Ammon's horn (tissue), 1 donor: Measurements from ENCODE around the gene GALNTL6.
"Not testable (repeated sequence)": the region's sequence is repeated elsewhere in the genome, so short reads cannot be mapped to it uniquely, and the experiment has no call there.

Source experiments
- DNase-seq: peaks from one replicate; pipeline ENCODE4 v3.0.0-alpha.2; 2016; ENCODE audit warnings: low spot score

The GALNTL6 gene

GRCh38 chr4:173019664-173020063, 1206.5 kb downstream of the GALNTL6 start:
- DNase-seq = no peak

DNA sequence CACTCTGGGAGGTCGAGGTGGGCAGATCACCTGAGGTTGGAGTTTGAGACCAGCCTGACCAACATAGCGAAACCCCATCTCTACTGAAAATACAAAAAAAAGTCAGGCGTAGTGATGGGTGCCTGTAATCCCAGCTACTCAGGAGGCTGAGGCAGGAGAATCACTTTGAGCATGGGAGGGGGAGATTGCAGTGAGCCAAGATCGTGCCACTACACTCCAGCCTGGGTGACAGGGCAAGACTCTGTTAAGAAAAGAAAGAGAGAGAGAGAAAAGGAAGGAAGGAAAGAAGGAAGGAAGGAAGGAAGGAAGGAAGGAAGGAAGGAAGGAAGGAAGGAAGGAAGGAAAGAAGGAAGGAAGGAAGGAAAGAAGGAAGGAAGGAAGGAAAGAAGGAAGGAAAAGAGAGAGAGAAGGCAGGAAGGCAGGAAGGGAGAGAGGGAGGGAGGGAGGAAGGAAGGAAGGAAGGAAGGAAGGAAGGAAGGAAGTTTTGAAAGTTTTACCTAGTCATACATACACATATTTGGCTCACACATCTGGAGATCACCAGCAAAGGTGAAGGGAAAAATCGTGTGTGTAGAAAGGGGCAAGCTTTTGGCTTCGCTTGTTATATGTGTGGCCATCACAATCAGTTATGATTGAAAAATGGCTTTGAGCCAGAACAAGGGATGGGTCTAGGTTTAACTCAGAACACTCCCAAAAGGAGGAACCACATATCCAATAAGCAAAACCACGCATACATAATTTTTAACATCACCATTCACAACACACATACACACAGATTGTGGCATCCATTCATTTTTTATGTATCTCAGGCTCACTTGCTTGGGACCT, 1208.8 kb downstream of the GALNTL6 start:
- not testable (repeated sequence) for DNase-seq

DNA sequence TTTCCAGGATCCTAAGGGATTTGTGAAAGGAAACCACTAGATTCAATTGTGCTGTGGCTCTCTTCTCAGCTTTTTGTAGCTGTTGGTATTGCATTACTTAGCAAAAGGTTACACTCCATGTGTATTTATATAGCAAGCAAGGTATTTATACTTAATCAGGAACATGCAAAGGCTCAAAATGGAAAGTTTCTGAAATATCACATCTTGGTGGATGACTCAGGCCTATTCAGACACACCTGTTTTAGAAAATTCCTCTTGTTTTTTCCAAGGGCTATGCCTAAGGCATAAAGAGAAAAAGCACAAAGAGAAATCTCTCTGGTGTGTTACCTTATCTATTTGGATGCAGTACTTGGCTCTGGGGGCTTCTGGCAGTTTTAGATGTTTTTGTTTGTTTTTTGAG, 1211.0 kb downstream of the GALNTL6 start:
- no peak for DNase-seq

DNA sequence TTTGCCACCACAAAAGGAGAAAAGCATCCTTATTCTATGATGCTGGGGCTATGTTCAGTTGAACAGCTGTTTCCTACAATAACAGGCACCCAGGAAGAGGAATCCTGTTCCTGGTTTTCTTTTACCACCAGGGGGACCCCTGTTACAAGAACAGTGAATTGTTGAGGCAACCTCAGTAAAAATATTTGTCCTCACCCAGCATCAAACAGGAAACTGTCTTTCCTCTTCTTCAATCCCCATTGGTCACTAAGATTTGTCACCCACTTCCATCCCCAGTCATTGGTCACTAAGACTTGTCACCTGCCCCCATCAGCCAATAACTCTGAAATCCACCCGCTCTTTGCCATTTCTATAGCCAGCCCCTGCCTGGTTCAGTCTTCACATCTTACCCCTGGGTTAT, 1211.9 kb downstream of the GALNTL6 start:
- peak; percentile 68 for DNase-seq

DNA sequence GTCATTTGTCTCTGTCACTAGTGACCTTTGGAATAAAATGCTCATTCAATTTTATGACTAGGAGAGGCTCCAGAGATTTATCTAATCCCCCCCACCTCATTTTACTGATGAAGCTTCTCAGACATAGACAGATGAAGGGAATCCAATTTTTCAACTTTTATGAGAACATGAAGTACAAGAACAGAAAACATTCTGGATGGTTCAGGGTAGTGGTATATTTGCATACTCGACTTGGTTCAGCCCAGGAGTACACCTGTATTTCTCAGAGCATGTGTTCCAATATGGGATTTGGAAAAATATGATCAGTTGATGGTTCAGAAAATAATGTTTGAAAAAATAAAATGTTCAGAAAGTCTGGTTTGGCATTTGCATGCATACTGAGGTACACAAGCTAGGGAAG, 1224.0 kb downstream of the GALNTL6 start:
- no peak for DNase-seq

- DNase-seq = no peak
These were observed 1225.1 kb downstream of the GALNTL6 start for GRCh38 chr4:173038192-173038896.

- peak; percentile 9 for DNase-seq
These were observed 1226.7 kb downstream of the GALNTL6 start for GRCh38 chr4:173039617-173040577.

DNA sequence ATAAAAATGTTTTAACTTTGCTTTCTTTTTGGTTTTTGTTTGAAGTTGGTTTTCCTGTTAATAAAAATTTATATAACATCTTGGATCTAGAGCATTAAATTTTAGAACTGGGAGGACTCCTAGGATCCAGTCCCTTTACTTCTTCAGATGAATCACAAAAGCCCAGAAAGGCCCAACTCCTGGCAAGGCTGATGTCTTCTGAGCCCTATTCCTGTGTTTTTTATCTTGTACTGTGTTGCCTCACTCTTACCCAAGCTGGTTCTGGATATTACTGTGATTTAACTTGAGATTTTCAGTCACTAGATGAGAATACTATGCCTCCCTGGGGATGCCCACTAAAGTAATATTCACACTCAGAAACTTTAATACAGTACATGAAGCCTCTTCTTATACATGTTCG, 1228.3 kb downstream of the GALNTL6 start:
- no peak for DNase-seq

- DNase-seq = not testable (repeated sequence)
These were observed 1228.9 kb downstream of the GALNTL6 start for GRCh38 chr4:173042139-173042538.

DNA sequence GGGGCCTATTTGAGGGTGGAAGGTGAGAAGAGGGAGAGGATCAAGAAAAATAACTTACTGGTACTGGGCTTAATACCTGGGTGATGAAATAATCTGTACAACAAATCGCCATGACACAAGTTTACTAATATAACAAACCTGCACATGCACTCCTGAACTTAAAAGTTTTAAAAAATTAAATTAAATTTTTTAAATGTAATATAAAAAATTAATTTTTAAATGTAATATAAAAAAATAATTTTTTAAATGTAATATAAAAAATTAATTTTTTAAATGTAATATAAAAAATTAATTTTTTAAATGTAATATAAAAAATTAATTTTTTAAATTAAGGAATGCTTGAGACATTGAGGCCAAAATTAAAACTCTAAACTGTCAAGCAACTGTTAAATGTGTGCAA, 1231.1 kb downstream of the GALNTL6 start:
- no peak for DNase-seq

DNA sequence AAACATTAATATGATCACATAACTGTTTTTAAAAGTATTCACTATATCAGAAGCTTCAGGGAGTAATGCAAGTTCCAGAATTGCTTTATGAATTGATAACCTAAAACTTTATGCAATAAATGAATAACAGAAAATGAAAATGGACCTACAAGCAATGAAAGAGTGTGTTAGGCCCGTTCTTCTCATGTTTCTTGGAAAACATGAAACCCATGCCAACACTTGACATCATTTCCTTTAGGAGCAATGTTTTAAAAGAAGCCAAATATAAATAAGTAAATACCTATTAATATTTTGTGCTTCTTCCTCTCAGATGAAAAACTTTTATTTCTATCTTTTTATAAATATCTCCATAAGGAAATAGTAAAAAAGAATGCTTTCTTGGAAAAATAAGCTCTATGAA, 1232.4 kb downstream of the GALNTL6 start:
- DNase-seq = no peak

GRCh38 chr4:173046144-173046543, 1232.9 kb downstream of the GALNTL6 start:
- DNase-seq = no peak

GRCh38 chr4:173046818-173047217, 1233.6 kb downstream of the GALNTL6 start:
- no peak for DNase-seq

DNA sequence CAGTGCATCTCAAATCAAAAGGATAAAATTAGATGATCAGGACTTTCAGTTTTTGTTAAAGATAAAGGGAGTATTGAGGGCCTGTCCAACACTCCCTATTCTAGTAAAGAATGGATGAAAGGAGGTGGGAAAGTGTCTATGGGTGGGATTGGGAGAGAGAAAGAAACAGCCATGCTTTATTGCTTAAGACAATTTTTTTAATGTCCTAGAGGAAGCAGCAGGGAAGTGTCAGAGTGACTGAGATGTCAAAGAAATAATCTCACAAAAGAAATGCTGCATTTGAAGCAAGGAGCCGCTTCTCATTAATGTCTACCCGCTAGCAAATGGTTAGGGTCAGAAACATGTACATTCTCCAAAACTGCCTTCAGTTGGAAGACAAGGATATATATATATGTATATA, 1238.0 kb downstream of the GALNTL6 start:
- DNase-seq = no peak

DNA sequence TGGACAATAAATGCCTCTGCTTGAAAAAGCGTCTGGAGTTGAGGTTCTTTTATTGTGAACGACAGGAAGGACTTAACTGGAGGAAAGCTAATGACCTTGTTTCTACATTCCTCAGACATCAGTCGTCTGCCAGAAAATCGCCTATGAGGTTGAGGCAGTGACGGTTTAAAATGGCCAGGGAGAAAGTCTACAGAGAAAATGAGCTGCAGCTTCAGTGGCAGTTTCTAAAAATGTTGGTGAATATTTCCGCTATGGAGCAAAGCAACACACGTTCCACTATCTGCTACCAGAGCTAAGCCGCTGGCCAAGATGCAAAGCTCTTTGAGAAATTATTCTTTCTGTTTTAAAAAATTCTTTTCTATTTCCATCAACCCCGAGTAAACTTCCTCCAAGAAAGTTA, 1238.5 kb downstream of the GALNTL6 start:
- no peak for DNase-seq

- no peak for DNase-seq
These were observed 1239.2 kb downstream of the GALNTL6 start for GRCh38 chr4:173052439-173052838.

GRCh38 chr4:173056271-173056670, 1243.1 kb downstream of the GALNTL6 start:
- no peak for DNase-seq

DNA sequence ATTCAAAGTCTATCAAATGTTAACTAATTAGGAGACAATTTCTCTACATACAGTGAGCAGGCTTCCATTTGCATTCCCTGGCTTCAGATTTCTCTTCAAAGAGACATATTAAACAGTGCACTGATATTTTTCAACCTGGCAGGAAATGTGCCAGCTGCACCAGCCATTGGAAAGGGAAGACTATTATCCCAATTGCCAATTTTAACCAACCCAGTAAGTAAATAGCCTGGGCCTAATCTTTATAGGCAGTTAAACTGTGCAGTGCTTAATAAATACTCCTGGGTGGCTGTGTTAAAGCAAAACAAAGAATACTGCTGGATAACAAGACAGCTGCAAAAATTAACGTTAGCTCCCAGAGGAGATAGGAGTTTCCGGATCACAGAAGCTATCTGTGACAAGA, 1243.5 kb downstream of the GALNTL6 start:
- DNase-seq = no peak

GRCh38 chr4:173057442-173057841, 1244.2 kb downstream of the GALNTL6 start:
- no peak for DNase-seq

DNA sequence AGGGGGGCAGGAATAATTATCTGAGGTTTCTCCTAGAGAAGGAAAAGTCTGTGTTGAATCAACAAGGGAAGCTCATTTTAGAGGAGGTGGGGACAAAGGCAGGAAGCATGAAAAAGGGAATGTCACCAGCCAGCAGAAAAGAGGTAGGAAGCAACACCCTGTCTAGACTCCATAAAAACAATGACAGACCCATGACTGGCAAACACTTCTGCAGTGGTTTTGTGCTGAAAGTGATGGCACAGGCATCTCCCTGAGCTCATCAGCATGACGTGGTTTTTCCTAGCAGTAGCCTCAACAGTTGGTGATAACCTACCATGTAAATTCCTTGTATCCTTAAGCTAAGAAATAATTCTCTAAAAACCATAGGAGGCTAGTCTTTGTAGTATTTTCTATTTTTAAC, 1244.7 kb downstream of the GALNTL6 start:
- no peak for DNase-seq

DNA sequence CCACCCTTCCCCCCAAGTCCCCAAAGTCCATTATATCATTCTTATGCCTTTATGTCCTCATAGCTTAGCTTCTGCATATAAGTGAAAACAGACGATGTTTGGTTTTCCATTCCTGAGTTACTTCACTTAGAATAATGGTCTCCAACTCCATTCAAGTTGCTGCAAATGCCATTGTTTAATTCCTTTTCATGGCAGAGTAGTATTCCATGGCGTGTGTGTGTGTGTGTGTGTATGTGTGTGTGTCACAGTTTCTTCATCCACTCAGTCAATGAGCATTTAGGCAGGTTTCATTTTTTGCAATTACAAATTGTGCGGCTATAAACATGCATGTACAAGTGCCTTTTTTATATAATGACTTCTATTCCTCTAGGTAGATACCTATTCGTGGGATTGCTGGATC, 1248.0 kb downstream of the GALNTL6 start:
- DNase-seq = no peak

DNA sequence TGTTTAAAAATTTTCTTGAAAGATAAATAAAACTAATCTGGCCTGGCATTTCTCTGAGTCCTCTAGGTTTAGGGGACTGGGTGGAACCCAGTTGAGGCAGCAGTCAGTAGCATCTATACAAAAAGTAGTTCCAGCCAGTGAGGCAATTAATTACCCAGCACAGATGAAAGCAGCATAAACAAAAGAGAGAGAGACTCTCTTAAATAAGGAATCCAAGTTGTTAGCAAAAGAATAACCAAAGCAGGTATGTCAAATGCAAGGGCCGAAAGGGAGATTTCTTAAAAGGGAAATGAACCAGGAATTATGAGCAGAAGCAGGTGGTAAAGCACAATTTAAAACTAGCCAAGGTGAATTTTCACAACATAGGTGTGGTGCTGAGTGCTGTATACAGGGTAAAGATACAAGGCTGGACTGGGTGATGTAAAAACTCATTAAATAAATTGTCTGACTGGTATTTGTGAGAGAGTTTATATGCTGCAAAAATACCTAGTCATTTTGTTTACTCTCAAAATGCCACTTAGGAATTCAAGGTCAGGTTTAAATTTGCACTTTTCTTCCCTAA, 1260.8 kb downstream of the GALNTL6 start:
- no peak for DNase-seq
